Stimulated activated effector memory CD8-positive, alpha-beta T cell treated with anti-CD3 and anti-CD28 coated beads, Interleukin-12 subunit alpha, Interleukin-12 subunit beta, amount 100 ng/mL, for 72 hours (primary cell): Measurements from ENCODE around the gene CNTNAP2.

Experiments used
- ATAC-seq: fragments of 150-1000 bp; cut with Tn5 transposase; 2 replicates; pipeline ENCODE4 v1.10.0; 2021
- DNase-seq, 2 donors: peaks; one replicate each; pipeline ENCODE4 v3.0.0; 2021 to 2022; ENCODE audit warnings: low spot score in 2 of 2
- H3K27ac Mint-ChIP-seq: one replicate; pipeline ENCODE4 v1.8.0; 2022; ENCODE audit warnings: mild to moderate bottlenecking, mixed read lengths
- H3K36me3 Mint-ChIP-seq: one replicate; pipeline ENCODE4 v1.8.0; 2022; ENCODE audit warnings: mild to moderate bottlenecking, mixed read lengths
- H3K4me1 Mint-ChIP-seq: one replicate; pipeline ENCODE4 v1.8.0; 2022; ENCODE audit warnings: mixed read lengths
- H3K4me3 Mint-ChIP-seq: one replicate; pipeline ENCODE4 v1.8.0; 2022; ENCODE audit warnings: mild to moderate bottlenecking, mixed read lengths
- H3K9me3 Mint-ChIP-seq: one replicate; pipeline ENCODE4 v1.8.0; 2022; ENCODE audit warnings: mixed read lengths

CNTNAP2 gene

DNA sequence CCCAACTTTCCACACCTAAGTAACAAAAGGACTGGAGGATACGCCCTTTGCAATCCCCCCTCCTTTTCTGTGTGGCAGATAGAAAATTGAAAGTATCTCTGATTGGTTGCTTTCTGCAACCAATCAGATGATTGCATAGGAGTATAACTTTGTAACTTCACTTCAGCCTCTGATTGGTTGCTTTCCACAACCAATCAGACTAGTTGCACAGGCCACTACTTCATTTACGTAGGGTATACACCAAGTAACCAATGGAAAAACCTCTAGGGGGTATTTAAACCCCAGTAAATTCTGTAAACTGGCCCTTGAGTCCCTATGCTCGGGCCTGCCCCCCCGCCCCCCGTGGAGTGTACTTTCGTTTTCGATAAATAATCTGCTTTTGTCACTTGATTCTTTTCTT is 1080.4 kb downstream of the CNTNAP2 start:
- Mint-ChIP-seq H3K36me3 (no peaks in the 10 kb centered on the region), H3K4me3 (no peak overlapping the region), H3K4me1 (no peaks in the 10 kb centered on the region), H3K27ac (no peak overlapping the region), H3K9me3 (peaks cover 23% of the 10 kb centered on the region)
- DNase-seq (no peak), ATAC-seq (no peak)

DNA sequence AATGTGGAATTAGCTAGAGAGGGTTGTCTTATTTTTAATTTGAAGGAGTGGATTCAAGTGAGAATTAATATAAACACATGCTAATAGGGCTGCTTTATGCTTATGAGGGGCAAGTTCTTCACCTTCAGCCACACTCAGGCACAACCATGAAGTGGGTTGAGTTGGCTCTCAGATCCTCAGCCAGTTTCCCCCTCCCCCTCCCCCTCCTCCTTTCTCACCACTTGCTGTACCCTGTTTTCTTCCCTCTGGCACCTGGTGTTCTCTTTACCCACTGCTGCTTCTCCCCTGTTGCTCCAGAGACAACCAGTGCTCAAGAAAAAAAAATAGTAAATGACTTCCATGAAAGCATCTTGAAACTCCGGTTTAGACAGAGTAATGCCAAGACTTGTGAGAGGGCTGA is 1083.3 kb downstream of the CNTNAP2 start:
- Mint-ChIP-seq H3K4me3 (no peak overlapping the region), H3K4me1 (no peaks in the 10 kb centered on the region), H3K27ac (no peak overlapping the region), H3K9me3 (peaks cover 16% of the 10 kb centered on the region), H3K36me3 (no peaks in the 10 kb centered on the region)
- ATAC-seq = no peak
- DNase-seq = no peak

DNA sequence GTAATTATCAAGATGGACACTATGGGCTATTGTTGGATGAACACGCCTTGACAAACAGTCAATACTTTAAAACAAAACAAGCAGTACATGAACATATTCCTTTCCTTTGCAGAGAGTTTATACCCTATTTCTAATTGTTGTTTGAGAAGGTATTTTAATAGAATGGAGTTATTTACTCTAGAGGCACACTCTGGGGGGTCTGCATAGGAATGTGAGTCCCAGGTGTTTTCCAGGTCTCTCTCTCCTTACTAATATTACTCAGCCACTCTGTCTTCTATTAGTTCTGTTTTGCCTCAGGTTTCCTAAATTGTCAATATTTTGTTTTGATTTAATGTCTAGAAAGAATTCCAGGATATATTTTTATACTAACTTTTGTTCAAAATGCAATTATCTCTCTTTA is 1091.4 kb downstream of the CNTNAP2 start:
- Mint-ChIP-seq H3K4me1 (no peaks in the 10 kb centered on the region), H3K27ac (no peak overlapping the region), H3K36me3 (no peaks in the 10 kb centered on the region), H3K4me3 (no peak overlapping the region), H3K9me3 (peaks cover 3% of the 10 kb centered on the region)
- DNase-seq = no peak
- no peak for ATAC-seq

DNA sequence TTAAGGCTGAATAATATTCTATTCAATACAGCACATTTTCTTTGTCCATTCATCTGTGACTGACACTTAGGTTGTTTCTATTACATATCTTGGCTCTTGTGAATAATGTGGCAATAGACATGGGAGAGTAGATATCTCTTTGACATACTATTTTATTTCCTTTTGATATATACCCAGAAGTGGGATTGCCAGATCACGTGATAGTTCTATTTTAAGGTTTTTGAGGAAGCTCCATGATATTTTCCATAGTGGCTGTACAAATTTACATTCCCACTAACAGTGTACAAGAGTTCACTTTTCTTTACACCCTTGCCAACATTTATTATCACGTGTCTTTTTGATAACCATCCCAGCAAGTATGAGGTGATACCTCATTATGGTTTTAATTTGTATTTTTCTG is 1114.7 kb downstream of the CNTNAP2 start:
- Mint-ChIP-seq H3K4me1 (no peaks in the 10 kb centered on the region), H3K4me3 (no peak overlapping the region), H3K9me3 (peaks cover 24% of the 10 kb centered on the region), H3K36me3 (no peaks in the 10 kb centered on the region), H3K27ac (no peak overlapping the region)
- ATAC-seq (no peak), DNase-seq (no peak)

DNA sequence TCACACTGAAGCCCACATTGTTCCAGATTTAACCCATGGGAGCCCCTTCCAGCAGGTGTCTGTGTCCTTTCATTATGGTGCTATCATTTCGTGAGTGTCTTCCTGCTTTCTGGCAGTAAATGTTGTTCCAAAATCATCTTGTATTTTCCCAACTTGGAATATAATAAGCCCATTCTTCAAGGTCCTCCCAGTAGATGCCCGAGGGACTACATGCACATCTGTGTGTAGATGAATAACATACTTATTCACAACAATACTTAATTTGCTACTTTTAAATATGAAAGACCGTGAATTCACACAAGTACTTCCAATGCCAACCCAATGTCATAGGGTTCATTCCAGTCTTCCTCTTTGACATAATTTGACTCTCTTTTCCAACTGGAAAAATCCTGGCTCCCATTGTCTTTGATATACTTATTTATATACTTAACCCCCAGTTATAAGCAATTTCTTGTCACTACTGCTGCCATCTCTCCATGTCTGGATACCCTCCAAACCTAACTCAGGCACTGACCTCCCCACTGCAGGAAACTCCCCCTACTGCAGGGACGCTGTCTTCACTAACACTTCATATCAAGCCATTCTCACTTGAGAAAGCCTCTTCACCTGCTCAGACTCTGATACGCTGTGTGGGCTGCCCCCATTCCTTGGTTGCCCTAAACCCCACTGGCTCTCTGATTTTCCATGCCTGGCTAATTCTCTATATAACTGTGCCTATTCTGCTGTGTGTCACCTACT is 1119.2 kb downstream of the CNTNAP2 start:
- H3K4me3 Mint-ChIP-seq = no peak overlapping the region

DNA sequence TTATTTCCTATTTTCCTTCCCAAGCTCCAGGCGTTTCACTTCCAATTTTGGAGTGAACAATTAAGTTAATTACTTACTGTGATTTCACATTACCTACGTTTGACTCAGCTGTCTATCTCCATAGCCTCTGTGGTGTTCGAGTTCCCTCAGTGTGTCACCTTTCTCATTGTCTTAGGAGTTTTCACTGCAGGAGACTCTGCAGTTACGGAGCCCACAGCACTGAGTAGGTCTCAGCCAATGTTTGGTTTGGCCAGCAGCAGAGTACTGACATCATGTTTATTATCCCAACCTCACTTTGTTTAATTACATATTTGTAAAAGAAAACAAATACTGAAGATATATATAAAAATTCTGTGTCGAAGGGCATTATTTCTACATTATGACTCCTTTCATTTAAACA is 1123.9 kb downstream of the CNTNAP2 start:
- Mint-ChIP-seq H3K4me3 (no peak overlapping the region), H3K9me3 (peaks cover 18% of the 10 kb centered on the region), H3K4me1 (no peaks in the 10 kb centered on the region), H3K27ac (no peak overlapping the region), H3K36me3 (no peaks in the 10 kb centered on the region)
- DNase-seq = no peak
- no peak for ATAC-seq

More for the DNA sequence above, 1119.2 kb downstream of the CNTNAP2 start:
- no peaks in the 10 kb centered on the region for H3K4me1 Mint-ChIP-seq
- no peaks in the 10 kb centered on the region for H3K36me3 Mint-ChIP-seq
- DNase-seq = no peak
- ATAC-seq = no peak
- peaks cover 14% of the 10 kb centered on the region for H3K9me3 Mint-ChIP-seq
- no peak overlapping the region for H3K27ac Mint-ChIP-seq

DNA sequence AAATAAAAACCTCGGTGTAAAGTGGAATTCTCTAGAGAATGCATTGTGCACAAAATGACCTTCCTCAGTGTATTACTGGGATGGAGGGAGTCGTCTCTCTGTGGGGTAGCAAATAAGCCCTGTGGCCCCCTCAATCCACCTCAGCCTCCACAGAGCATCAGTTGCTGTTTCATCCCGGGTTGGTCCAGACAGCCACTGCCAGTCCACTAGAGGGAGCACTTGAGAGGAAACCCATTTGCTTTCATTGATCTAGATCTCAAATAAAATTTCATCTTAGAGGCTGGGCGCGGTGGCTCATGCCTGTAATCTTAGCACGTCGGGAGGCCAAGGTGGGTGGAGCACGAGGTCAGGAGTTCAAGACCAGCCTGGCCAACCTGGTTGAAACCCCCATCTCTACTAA is 1128.7 kb downstream of the CNTNAP2 start:
- DNase-seq (peak in 1 of 2 donors; percentile 47), ATAC-seq (no peak)
- Mint-ChIP-seq H3K4me3 (no peak overlapping the region), H3K4me1 (no peaks in the 10 kb centered on the region), H3K27ac (no peak overlapping the region), H3K9me3 (peaks cover 11% of the 10 kb centered on the region), H3K36me3 (no peaks in the 10 kb centered on the region)

DNA sequence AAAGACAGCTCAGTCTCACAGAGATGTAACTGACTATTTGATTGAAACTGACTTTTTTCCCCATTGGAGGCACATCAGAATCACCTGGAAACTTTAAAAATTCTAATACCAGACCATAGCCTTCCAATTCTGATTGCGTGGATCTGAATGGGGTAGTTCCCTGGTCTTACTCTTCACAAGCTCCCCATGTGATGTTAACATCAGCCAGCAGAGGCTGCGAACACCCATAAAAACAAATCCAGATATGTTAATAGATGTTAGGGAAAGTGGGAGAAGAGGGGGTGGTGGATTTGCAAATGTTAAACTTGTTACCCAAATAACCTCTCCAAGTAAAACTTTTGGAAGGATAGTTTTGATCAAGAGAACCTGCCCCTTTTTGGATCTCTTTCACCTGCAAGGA is 1133.4 kb downstream of the CNTNAP2 start:
- no peaks in the 10 kb centered on the region for H3K36me3 Mint-ChIP-seq
- no peak overlapping the region for H3K27ac Mint-ChIP-seq
- no peak for ATAC-seq
- H3K9me3 Mint-ChIP-seq = peaks cover 4% of the 10 kb centered on the region
- no peak for DNase-seq
- no peaks in the 10 kb centered on the region for H3K4me1 Mint-ChIP-seq
- H3K4me3 Mint-ChIP-seq = no peak overlapping the region

DNA sequence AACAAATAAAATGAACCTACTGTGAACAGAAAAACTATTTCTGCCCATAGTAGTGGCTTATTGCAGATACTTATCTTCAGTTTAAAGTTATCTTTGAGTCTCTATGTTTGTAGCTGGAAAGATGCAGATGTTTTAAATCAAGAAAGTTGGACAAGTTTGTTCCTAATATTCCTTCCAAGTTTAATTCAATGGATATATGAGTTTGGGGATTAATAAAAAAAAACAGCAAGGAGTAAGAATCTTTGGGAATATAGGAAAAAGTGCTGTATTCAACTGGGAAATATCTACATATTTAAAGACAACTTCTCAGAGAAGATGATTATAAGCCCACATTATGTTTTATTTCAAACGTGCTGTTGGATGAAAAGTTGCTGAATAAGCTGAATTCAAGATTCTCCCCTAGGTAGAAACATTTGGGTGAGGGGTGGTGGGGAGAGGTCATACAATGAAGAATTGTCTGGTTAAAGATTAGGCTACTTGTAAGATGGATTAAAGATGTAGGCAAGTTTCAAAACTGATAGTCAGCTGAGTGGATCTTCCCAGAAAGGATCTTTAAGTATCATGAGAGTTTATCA is 1135.2 kb downstream of the CNTNAP2 start:
- Mint-ChIP-seq H3K36me3 (no peaks in the 10 kb centered on the region), H3K4me1 (no peaks in the 10 kb centered on the region), H3K27ac (no peak overlapping the region), H3K4me3 (no peak overlapping the region), H3K9me3 (peaks cover 8% of the 10 kb centered on the region)
- DNase-seq (no peak), ATAC-seq (no peak)

DNA sequence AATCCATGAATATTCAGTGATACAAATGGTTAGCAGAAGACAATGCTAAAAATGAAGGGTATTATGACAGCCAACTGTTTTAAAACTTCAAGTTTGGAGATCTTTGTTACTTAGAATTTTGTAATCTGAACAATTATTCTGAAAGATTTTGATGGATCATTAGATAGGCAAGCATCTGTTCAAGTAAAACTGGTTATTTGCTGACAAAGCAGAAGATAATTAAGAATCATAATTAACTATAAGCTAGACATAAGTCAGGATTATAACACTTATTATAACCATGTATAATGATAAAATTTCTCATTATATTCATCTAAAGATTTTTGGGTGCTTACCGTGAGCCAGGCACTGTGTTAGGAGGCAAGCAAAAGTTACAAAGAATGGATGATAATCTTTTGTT is 1145.1 kb downstream of the CNTNAP2 start:
- DNase-seq (no peak), ATAC-seq (no peak)
- H3K4me1 Mint-ChIP-seq = no peaks in the 10 kb centered on the region
- H3K27ac Mint-ChIP-seq = no peak overlapping the region
- H3K4me3 Mint-ChIP-seq = no peak overlapping the region
- no peaks in the 10 kb centered on the region for H3K36me3 Mint-ChIP-seq
- H3K9me3 Mint-ChIP-seq = peaks cover 16% of the 10 kb centered on the region

DNA sequence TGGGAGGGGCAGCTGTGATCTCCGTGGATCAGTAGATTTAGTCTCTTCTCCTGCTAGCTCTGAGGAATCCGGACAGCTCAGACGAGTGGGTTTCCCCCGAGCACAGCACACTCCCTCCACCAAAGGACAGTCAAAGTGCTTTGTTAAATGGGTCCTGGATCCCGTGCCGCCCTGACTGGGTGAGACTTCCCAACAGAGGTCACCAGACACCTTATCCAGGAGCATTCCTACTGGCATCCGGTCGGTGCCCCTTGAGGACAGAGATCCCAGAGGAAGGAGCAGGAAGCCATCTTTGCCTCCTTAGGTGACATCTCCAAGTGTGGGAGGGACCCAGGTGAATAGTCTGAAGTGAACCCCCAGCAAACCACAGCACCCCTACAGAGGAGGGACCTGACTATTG is 1148.9 kb downstream of the CNTNAP2 start:
- Mint-ChIP-seq H3K9me3 (peaks cover 22% of the 10 kb centered on the region), H3K27ac (no peak overlapping the region), H3K4me1 (no peaks in the 10 kb centered on the region), H3K4me3 (no peak overlapping the region), H3K36me3 (no peaks in the 10 kb centered on the region)
- no peak for ATAC-seq
- no peak for DNase-seq

DNA sequence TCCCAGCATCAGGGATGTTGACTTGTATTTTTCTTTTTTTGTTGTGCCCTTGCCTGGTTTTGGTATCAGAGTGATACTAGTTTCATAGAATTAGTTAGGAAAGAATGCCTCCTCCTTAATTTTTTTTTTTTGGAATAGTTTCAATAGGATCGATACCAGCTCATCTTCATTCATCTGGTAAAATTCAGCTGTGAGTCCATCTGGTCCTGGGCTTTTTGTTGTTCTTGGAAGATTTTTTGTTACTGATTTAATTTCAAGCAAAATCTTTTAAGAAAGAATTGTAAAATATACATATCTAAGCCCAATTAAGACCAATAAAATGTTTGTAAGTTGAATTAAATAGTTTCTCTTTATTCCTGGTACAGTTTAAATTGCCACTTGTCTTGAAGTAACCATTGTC is 1159.5 kb downstream of the CNTNAP2 start:
- H3K9me3 Mint-ChIP-seq = peaks cover 20% of the 10 kb centered on the region
- DNase-seq (no peak), ATAC-seq (no peak)
- no peak overlapping the region for H3K27ac Mint-ChIP-seq
- H3K4me3 Mint-ChIP-seq = no peak overlapping the region
- no peaks in the 10 kb centered on the region for H3K36me3 Mint-ChIP-seq
- H3K4me1 Mint-ChIP-seq = no peaks in the 10 kb centered on the region

DNA sequence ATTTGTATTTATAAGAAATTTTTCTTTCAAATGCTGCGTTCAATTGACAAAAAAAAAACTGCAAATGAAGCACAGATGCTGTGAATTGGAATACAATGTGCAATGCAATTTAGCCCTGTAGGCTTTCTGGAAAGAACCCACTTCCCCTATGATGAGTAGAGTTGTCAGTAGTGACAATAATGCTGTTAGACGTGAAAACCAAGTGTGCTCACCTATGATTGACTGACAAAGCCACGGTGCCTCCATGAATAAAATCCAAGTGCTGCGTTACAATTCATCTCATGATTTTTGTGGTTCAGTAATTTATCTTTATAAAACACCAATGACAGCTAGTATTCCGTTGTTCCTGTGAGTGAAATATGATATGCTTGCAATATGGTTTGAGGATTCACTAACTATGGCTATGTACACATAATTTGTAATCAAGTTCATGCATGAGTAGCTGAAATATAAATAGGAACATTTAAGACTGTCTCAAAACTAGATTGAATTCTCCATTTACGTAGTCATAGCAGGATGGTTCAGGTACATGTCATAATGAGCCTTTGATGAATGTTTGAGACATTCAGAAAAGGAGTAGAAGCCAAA is 1160.3 kb downstream of the CNTNAP2 start:
- ATAC-seq (no peak), DNase-seq (no peak)
- Mint-ChIP-seq H3K9me3 (peaks cover 16% of the 10 kb centered on the region), H3K27ac (no peak overlapping the region), H3K4me3 (no peak overlapping the region), H3K4me1 (no peaks in the 10 kb centered on the region), H3K36me3 (no peaks in the 10 kb centered on the region)

DNA sequence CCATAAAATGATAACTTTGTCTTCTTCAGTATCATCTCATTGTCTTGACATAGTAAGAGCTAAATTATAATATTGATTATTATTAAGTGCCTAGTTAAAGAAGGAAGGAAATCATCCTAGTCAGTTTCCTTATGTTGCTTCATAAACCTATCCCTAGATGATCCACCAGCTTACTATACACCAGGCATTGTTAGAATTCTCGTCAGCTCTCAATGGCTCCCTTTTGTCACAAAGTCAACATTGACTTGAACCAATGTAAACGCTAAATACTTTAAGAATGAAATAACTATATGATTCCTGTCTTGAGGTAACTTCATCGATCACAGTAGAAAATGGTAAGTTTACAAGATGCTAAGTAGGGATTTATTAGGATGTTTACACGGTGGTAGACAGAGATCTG is 1162.9 kb downstream of the CNTNAP2 start:
- no peak overlapping the region for H3K27ac Mint-ChIP-seq
- ATAC-seq (no peak), DNase-seq (no peak)
- H3K4me3 Mint-ChIP-seq = no peak overlapping the region
- no peaks in the 10 kb centered on the region for H3K4me1 Mint-ChIP-seq
- H3K36me3 Mint-ChIP-seq = no peaks in the 10 kb centered on the region
- H3K9me3 Mint-ChIP-seq = peaks cover 14% of the 10 kb centered on the region

DNA sequence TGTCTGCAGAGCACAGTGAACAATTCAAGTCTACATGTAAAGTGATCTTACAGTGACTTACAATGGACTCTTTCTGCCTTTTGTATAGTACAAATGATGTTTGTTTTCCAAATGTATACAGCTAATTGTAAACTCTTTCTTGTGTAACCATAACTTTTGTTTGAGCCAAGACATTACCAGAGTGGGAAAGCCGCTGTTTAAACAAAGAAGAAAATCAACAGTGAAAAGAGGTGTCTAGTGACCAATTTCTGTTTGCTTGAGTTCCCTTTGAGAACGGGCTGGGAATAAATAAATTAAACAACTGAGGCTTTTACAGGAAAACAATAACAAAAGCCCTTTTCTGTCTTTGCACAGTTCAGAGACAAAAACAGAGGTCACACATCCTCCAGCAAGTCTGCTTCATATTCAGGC is 1163.4 kb downstream of the CNTNAP2 start:
- Mint-ChIP-seq H3K36me3 (no peaks in the 10 kb centered on the region), H3K4me1 (no peaks in the 10 kb centered on the region), H3K27ac (no peak overlapping the region), H3K9me3 (peaks cover 17% of the 10 kb centered on the region), H3K4me3 (no peak overlapping the region)
- no peak for DNase-seq
- no peak for ATAC-seq

DNA sequence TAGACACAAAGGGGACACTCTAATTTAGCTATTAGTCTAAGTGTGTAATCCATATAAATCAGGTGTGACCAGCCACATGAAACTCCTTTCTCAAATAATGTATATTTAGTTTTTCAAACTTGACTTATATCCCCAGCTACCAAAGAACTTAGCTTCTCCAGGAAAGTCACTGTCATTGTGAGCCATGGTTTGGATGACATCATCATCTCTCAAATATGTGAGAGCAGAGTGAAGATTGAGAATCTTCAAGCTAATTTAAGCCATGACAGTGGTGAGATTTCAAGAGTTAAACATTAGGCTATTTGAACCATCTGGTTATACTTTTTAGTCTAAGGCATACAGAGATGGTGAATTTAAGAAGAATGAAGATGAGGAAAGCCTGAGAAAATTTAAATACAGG is 1165.6 kb downstream of the CNTNAP2 start:
- no peaks in the 10 kb centered on the region for H3K4me1 Mint-ChIP-seq
- ATAC-seq = no peak
- no peak for DNase-seq
- H3K27ac Mint-ChIP-seq = no peak overlapping the region
- H3K36me3 Mint-ChIP-seq = no peaks in the 10 kb centered on the region
- H3K9me3 Mint-ChIP-seq = peaks cover 10% of the 10 kb centered on the region
- H3K4me3 Mint-ChIP-seq = no peak overlapping the region
